ENCODE data around the gene SIMC1.
"Not testable (repeated sequence)": the region's sequence is repeated elsewhere in the genome, so short reads cannot be mapped to it uniquely, and the experiment has no call there.

Gene SIMC1

DNA sequence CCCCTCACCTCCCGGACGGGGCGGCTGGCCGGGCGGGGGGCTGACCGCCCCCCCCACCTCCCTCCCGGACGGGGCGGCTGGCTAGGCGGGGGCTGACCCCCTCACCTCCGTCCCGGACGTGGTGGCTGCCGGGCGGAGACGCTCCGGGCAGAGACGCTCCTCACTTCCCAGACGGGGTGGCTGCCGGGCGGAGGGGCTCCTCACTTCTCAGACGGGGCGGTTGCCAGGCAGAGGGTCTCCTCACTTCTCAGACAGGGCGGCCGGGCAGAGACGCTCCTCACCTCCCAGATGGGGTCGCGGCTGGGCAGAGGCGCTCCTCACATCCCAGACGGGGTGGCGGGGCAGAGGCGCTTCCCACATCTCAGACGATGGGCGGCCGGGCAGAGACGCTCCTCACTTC lies 13.9 kb downstream of the SIMC1 start:
- not testable (repeated sequence) for H3K27me3 ChIP-seq (replicated peaks; ENCODE audit: control insufficient read depth, insufficient read depth, low read length); DNase-seq (ENCODE audit: extremely low read depth, insufficient read length); H3K36me3 ChIP-seq (ENCODE audit: control insufficient read depth, insufficient read depth, low read length); H3K4me3 ChIP-seq (replicated peaks; ENCODE audit: low read depth, low read length)

DNA sequence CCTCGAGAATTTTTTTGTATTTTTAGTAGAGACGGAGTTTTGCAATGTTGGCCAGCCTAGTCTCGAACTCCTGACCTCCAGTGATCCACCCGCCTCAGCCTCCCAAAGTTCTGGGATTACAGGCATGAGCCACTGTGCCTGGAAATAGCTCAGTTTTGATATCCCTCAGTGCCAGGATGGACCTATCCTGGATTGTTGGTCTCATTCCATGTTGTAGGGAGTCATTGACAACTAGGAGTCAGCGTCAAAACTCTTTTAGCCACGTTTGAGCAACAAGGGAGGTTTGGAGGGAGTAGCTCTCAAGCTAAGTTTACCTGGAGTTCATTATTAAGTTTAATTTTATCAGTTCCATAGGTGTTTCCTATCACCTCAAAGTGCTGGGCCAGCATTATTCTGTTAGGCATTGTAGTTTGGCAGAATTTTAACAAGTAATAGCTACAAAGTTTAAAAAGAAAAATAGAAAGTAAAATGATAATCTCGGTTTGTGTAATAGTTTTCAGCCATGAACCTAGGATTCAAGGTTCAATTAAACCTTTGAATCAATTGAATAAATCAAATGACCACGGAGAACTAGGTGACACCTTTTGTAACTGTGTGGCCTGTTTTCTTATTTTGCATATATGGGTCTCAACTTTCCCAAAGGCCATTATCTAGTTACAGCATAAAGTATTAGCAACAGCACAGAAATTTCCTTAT lies 15.3 kb downstream of the SIMC1 start:
- H3K27me3 ChIP-seq (replicated peaks; ENCODE audit: control insufficient read depth, insufficient read depth, low read length); H3K36me3 ChIP-seq (ENCODE audit: control insufficient read depth, insufficient read depth, low read length); DNase-seq (ENCODE audit: extremely low read depth, insufficient read length); H3K4me3 ChIP-seq (replicated peaks; ENCODE audit: low read depth, low read length): not testable (repeated sequence)

DNA sequence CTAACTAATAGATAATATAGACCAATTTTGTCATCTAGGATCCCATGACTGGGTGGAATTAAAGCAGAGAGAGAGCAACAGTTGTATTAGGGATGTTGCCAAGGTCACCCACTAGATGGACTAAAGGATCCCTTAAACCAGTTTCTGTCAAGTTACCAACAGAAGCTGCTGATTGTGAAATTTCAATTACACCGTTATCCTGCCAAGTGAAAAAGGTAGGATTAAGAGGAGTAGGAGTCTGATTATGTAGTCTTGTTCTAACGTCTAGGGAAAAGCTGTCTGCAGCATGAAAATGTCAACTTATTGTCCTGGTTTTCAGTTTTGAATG lies 15.8 kb downstream of the SIMC1 start:
- H3K4me3 ChIP-seq (replicated peaks; ENCODE audit: low read depth, low read length); H3K36me3 ChIP-seq (ENCODE audit: control insufficient read depth, insufficient read depth, low read length); H3K27me3 ChIP-seq (replicated peaks; ENCODE audit: control insufficient read depth, insufficient read depth, low read length); DNase-seq (ENCODE audit: extremely low read depth, insufficient read length): not testable (repeated sequence)

DNA sequence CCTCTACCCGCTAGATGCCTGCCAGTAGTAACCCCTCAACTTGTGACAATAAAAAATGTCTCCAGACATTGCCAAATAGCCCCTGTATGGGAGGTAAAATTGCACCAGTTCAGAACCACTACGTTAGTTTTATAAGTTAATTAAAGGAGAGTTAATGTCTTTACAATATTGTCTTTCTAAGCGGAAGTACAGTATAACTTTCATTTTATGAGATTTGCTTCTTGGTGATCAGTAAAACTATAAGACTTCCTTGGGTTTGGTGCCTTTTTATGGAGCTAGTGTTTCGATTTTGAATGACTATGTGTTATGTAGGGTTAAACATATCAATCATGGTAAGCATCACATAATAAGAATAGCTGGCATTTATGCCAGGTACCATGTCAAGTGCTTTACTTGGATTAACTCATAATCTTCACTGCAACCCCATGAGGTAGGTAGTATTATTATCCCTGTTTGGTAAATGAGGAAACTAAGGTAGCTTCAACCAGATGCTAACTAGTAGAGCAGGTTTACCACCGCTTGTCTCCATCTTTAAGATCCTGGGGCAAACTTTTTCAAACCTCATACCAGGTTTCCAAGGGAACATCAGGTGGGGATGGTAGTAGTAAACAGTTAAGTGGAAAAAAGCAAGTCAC lies 19.8 kb downstream of the SIMC1 start:
- not testable (repeated sequence) for H3K4me3 ChIP-seq (replicated peaks; ENCODE audit: low read depth, low read length); H3K36me3 ChIP-seq (ENCODE audit: control insufficient read depth, insufficient read depth, low read length); H3K27me3 ChIP-seq (replicated peaks; ENCODE audit: control insufficient read depth, insufficient read depth, low read length); DNase-seq (ENCODE audit: extremely low read depth, insufficient read length)

DNA sequence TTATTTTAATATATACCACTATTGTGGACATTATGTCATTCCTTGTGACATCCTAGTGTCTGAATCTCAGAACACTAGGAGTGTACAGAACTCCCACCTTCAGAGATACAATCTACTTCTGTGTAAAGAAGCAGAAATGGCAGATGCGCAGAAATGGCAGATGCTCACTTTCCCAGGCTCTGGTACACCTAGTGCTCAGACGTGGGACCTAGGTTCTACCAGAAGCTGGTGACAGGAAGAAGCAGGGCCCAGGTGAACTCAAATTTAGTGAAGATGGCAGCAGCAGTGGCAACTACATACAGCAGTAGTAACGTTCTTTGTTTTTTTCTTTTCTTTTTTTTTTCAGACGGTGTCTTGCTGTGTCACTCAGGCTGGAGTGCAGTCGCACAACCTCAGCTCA lies 22.5 kb downstream of the SIMC1 start:
- H3K4me3 ChIP-seq (replicated peaks; ENCODE audit: low read depth, low read length); H3K27me3 ChIP-seq (replicated peaks; ENCODE audit: control insufficient read depth, insufficient read depth, low read length); H3K36me3 ChIP-seq (ENCODE audit: control insufficient read depth, insufficient read depth, low read length); DNase-seq (ENCODE audit: extremely low read depth, insufficient read length): not testable (repeated sequence)

DNA sequence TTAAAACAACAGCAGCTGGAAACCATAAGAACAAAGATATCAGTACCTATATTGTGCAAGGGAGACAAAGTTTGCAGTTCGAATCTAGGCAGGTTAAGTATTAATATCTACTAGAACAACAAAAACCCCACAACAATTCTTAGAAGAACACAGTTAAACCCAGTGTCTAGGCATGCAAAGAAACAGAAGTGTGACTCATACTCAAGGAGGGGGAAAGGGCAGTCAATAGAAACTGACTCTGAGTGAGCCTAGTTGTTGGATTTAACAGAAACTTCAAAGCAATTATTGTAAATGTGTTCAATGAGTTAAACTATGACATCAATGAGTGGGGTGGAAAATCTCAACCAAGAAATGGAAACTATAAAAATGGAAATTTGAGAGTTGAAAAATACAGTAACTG lies 28.2 kb downstream of the SIMC1 start:
- not testable (repeated sequence) for H3K4me3 ChIP-seq (replicated peaks; ENCODE audit: low read depth, low read length); DNase-seq (ENCODE audit: extremely low read depth, insufficient read length); H3K27me3 ChIP-seq (replicated peaks; ENCODE audit: control insufficient read depth, insufficient read depth, low read length); H3K36me3 ChIP-seq (ENCODE audit: control insufficient read depth, insufficient read depth, low read length)

DNA sequence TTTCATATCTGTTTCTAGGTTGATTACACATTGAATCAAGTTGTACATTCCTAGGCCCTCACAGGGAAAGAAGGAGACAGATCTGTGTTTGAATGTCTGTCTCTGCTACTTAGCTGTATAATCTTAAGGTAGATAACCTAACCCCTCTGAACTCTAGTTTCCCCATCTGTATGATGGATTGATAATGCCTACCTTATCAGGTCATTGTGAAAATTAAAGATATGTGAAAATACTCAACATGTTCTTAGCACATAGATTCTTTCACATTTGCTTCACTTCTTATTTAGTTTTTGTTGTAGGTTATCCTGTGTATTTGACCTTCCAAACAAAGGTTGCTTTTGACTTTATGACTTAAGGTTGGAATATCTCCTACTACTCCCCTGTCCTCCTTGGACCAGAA lies 50.8 kb downstream of the SIMC1 start:
- not testable (repeated sequence) for DNase-seq (ENCODE audit: extremely low read depth, insufficient read length); H3K36me3 ChIP-seq (ENCODE audit: control insufficient read depth, insufficient read depth, low read length); H3K27me3 ChIP-seq (replicated peaks; ENCODE audit: control insufficient read depth, insufficient read depth, low read length); H3K4me3 ChIP-seq (replicated peaks; ENCODE audit: low read depth, low read length)

DNA sequence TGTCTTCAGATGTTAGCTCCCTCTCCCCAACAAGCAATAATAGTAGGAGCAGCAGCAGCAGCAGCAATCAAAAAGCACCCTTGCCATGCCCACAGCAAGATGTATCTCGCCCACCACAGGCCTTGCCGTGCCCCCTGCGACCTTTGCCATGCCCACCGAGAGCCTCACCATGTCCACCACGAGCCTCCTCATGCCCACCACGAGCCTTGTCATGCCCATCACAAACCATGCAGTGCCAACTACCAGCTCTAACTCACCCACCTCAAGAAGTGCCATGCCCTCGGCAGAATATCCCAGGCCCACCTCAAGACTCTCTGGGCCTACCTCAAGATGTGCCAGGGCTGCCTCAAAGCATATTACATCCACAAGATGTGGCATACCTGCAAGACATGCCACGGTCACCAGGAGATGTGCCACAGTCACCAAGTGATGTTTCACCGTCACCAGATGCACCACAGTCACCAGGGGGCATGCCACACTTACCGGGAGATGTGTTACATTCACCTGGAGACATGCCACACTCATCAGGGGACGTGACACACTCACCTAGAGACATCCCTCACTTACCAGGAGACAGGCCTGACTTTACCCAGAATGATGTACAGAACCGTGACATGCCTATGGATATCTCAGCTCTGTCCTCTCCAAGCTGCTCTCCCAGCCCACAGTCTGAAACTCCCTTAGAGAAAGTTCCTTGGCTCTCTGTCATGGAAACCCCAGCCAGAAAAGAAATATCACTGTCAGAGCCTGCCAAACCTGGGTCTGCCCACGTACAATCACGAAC lies 52.0 kb downstream of the SIMC1 start:
- not testable (repeated sequence) for H3K27me3 ChIP-seq (replicated peaks; ENCODE audit: control insufficient read depth, insufficient read depth, low read length); DNase-seq (ENCODE audit: extremely low read depth, insufficient read length); H3K4me3 ChIP-seq (replicated peaks; ENCODE audit: low read depth, low read length); H3K36me3 ChIP-seq (ENCODE audit: control insufficient read depth, insufficient read depth, low read length)

DNA sequence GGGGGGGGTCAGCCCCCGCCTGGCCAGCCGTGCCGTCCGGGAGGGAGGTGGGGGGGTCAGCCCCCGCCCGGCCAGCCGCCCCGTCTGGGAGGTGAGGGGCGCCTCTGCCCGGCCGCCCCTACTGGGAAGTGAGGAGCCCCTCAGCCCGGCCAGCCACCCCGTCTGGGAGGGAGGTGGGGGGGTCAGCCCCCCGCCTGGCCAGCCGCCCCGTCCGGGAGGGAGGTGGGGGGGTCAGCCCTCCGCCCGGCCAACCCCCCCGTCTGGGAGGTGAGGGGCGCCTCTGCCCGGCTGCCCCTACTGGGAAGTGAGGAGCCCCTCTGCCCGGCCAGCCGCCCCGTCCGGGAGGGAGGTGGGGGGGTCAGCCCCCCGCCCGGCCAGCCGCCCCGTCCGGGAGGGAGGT lies 67.1 kb downstream of the SIMC1 start:
- not testable (repeated sequence) for H3K4me3 ChIP-seq (replicated peaks; ENCODE audit: low read depth, low read length); H3K27me3 ChIP-seq (replicated peaks; ENCODE audit: control insufficient read depth, insufficient read depth, low read length); H3K36me3 ChIP-seq (ENCODE audit: control insufficient read depth, insufficient read depth, low read length); DNase-seq (ENCODE audit: extremely low read depth, insufficient read length)

DNA sequence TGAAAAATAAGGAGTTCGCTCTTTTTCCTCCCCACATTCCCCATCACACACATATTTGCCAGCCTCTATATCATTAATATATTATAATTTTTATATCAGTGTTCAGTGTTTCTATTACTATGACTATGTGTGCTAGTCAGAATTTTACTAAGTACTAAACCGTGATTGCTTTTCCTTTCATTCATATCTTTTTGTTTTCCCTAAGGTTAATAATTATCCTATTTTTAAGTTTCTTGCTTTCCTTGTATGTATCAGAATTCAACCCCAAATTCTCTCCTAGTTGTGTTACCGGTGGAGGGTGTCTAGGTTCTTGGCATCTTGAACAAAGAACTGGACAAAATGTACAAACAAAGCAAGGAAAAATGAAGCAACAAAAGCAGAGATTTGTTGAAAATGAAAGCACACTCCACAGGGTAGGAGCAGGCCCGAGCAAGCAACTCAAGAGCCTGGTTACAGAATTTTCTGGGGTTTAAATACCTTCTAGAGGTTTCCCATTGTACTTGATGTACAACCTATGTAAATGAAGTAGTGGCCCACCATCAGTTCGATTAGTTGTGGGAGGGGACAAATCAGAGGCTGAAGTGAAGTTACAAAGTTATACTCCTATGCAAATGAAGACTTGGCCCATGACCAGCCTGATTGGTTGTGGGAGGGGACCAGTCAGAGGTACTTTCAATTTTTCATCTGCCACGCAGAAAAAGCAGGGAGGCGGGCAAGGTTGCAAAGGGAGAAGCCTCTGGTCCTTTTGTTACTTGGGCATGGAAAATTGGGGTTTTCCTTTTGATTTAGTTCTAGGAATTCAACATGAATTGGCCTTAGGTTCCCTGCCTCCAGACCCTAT lies 79.5 kb downstream of the SIMC1 start:
- TF ChIP-seq, protein P1, sequence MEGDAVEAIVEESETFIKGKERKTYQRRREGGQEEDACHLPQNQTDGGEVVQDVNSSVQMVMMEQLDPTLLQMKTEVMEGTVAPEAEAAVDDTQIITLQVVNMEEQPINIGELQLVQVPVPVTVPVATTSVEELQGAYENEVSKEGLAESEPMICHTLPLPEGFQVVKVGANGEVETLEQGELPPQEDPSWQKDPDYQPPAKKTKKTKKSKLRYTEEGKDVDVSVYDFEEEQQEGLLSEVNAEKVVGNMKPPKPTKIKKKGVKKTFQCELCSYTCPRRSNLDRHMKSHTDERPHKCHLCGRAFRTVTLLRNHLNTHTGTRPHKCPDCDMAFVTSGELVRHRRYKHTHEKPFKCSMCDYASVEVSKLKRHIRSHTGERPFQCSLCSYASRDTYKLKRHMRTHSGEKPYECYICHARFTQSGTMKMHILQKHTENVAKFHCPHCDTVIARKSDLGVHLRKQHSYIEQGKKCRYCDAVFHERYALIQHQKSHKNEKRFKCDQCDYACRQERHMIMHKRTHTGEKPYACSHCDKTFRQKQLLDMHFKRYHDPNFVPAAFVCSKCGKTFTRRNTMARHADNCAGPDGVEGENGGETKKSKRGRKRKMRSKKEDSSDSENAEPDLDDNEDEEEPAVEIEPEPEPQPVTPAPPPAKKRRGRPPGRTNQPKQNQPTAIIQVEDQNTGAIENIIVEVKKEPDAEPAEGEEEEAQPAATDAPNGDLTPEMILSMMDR (IDR thresholded peaks at IDR 0.05; ENCODE audit: insufficient read depth, low read length, poor library complexity, severe bottlenecking): no peak
- H3K4me3 ChIP-seq (replicated peaks; ENCODE audit: low read depth, low read length): no peak overlapping the region
- H3K36me3 ChIP-seq (ENCODE audit: control insufficient read depth, insufficient read depth, low read length): no peaks in the 10 kb centered on the region; the same call in 1 of the 2 replicates
- no peaks in the 10 kb centered on the region for H3K27me3 ChIP-seq (replicated peaks; ENCODE audit: control insufficient read depth, insufficient read depth, low read length)
- DNase-seq (ENCODE audit: extremely low read depth, insufficient read length): no peak

Data from GM06990 (cell line).